AG04450 (cell line): Measurements from ENCODE around the gene C5orf15. TPM values are rescaled to one million over a fixed set of nuclear protein-coding genes. Genes with fewer than 3 reads are reported as not detected.
A peak's percentile ranks its signal among the peaks of the same experiment; 100 is the strongest.

ENCODE experiments used
- CTCF ChIA-PET: fragments of 300-600, 350-600 bp; formaldehyde crosslinking; extraction: SDS; loops from one replicate; lab custom pipeline; 2022; ENCODE audit warnings: antibody characterized with exemption, inconsistent platforms; lab: Charles Lee
- POLR2A ChIA-PET: fragments of 350-600 bp; formaldehyde crosslinking; extraction: SDS; loops from one replicate; lab custom pipeline; 2021; ENCODE audit warnings: antibody characterized with exemption, inconsistent platforms; lab: Yijun Ruan, JAX
- DNase-seq: peaks from one replicate; pipeline ENCODE4 v3.0.0-alpha.2; 2011; ENCODE audit warnings: low read depth, low spot score
- H3K27ac ChIP-seq: one replicate; pipeline ENCODE4 v1.5.1; 2012; ENCODE audit warnings: low read depth, low read length, control low read depth
- H3K27me3 ChIP-seq: one replicate; pipeline ENCODE4 v1.6.0; 2012; ENCODE audit warnings: low read length; ENCODE audit not compliant: control insufficient read depth, insufficient read depth
- H3K4me3 ChIP-seq: 2 replicates; pipeline ENCODE4 v1.5.1; 2011; ENCODE audit warnings: mild to moderate bottlenecking, low read depth, low read length, control low read depth
- H3K9me3 ChIP-seq: 2 replicates; pipeline ENCODE4 v1.5.1; 2012; ENCODE audit warnings: low read length; ENCODE audit not compliant: control insufficient read depth, insufficient read depth
- CTCF ChIP-seq: IDR thresholded peaks from 2 replicates; pipeline ENCODE4 v1.5.1; 2011; ENCODE audit warnings: low read depth, low read length, control low read depth, inconsistent platforms
- polyA plus RNA-seq: library from polyadenylated mRNA; depleted of rRNA; stranded (reverse); fragments of >200 nt; gene quantifications from 2 replicates; pipeline ENCODE4 v1.2.3, GENCODE V29; 2011

The C5orf15 gene
- polyA plus RNA-seq, 1 experiment = 92.9 TPM

- H3K4me3 ChIP-seq = no peak overlapping the region
Measured at GRCh38 chr5:133998042-133998441, 29.6 kb upstream of the C5orf15 start.

GRCh38 chr5:133996683-133997252 lies 28.3 kb upstream of the C5orf15 start:
- POLR2A ChIA-PET = no interaction called here
- H3K27me3 ChIP-seq = no peaks in the 10 kb centered on the region
- TF ChIP-seq CTCF = peak; percentile 57
- no peak overlapping the region for H3K4me3 ChIP-seq
- DNase-seq = no peak
- CTCF ChIA-PET = interaction anchor here (0.6 to 1.9 kb wide), 7 partner anchors 13 to 807 kb away, joined by 3 to 9 read pairs (median 5); no protein-coding TSS in a partner anchor
- H3K27ac ChIP-seq = no peak overlapping the region
- H3K9me3 ChIP-seq = no peaks in the 10 kb centered on the region

More at GRCh38 chr5:133998042-133998441, 29.6 kb upstream of the C5orf15 start:
- CTCF ChIA-PET = interaction anchor here (1.1 to 2.8 kb wide), 3 partner anchors 18 to 143 kb away, joined by 4 to 16 read pairs (median 6); no protein-coding TSS in a partner anchor
- POLR2A ChIA-PET = no interaction called here
- Histone ChIP-seq H3K27me3 (no peaks in the 10 kb centered on the region), H3K9me3 (no peaks in the 10 kb centered on the region), H3K27ac (no peak overlapping the region)
- TF ChIP-seq CTCF = no peak
- DNase-seq = no peak

GRCh38 chr5:133995883-133996563 lies 27.6 kb upstream of the C5orf15 start:
- Histone ChIP-seq H3K4me3 (no peak overlapping the region), H3K27me3 (no peaks in the 10 kb centered on the region), H3K9me3 (no peaks in the 10 kb centered on the region), H3K27ac (no peak overlapping the region)
- CTCF ChIA-PET = interaction anchor here (0.6 to 1.9 kb wide), 5 partner anchors 13 to 807 kb away, joined by 3 to 6 read pairs (median 5); no protein-coding TSS in a partner anchor
- DNase-seq = no peak
- no peak for TF ChIP-seq CTCF
- POLR2A ChIA-PET = no interaction called here

- DNase-seq = no peak
- no peaks in the 10 kb centered on the region for H3K27me3 ChIP-seq
- H3K4me3 ChIP-seq = no peak overlapping the region
- no peaks in the 10 kb centered on the region for H3K9me3 ChIP-seq
- H3K27ac ChIP-seq = no peak overlapping the region
- ChIA-PET CTCF (interaction anchor here (1.0 to 1.9 kb wide), 3 partner anchors 15 to 44 kb away, joined by 3 to 6 read pairs (median 5); no protein-coding TSS in a partner anchor), POLR2A (no interaction called here)
- no peak for TF ChIP-seq CTCF
Measured at GRCh38 chr5:133995341-133995740, 26.9 kb upstream of the C5orf15 start.

GRCh38 chr5:133994990-133995333 lies 26.5 kb upstream of the C5orf15 start:
- no peak for DNase-seq
- Histone ChIP-seq H3K4me3 (no peak overlapping the region), H3K27ac (no peak overlapping the region), H3K9me3 (no peaks in the 10 kb centered on the region), H3K27me3 (no peaks in the 10 kb centered on the region)
- ChIA-PET POLR2A (no interaction called here), CTCF (interaction anchor here (1.0 kb wide), 1 partner anchor 15 kb away, joined by 3 read pairs; no protein-coding TSS in a partner anchor)
- TF ChIP-seq CTCF = no peak
